GM18861 (cell line): ENCODE measurements around the gene INTS3.
"Not testable (repeated sequence)": the region's sequence is repeated elsewhere in the genome, so short reads cannot be mapped to it uniquely, and the experiment has no call there.

Source experiments
- ATAC-seq: cut with Tn5 transposase; IDR thresholded peaks from one replicate; pipeline ENCODE4 v1.9.1; 2021; ENCODE audit not compliant: unreplicated experiment

Gene INTS3

DNA sequence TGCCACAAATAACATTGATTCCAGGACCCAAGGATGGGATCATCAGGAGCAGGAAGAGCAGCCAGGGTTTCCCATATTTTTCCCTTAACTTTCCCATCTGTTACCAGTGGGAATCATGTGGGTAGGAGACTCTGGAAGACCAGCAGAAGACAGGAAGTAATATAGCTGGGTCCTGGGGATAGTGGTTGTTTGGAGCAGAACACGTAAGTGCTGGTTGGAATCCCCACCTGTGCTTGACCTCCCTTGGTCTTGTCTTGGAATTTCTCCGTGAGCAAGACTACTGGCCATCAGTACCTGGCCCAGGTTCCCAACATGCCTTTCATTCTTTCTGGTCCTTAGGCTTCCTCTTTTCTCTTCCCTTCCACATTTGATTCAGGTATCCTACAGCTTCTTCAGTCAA, 26.4 kb downstream of the INTS3 start:
- ATAC-seq = no peak

DNA sequence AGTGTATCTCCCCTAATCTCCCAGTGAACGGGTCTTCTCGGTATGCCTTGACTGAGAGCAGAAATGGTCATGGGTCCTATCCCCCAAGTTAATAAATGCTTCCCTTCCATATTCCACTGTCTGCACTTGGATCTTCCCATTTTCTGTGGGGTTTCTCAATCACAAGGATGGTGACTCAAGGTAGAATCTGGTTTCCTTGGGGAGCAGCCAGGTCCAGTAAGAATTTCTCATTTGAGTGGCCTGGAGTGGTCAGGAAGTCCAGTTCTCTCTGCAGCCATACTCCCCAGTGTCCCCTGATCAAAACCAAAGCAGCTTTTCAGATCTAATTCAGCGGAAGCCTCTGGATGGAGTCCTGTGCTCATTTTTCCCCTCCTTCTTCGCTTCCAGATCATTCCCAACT, 32.6 kb downstream of the INTS3 start:
- ATAC-seq = no peak

- ATAC-seq = no peak
Observed at GRCh38 chr1:153763365-153764225, 35.7 kb downstream of the INTS3 start.

- ATAC-seq = no peak
Observed at GRCh38 chr1:153764310-153764709, 36.5 kb downstream of the INTS3 start.

DNA sequence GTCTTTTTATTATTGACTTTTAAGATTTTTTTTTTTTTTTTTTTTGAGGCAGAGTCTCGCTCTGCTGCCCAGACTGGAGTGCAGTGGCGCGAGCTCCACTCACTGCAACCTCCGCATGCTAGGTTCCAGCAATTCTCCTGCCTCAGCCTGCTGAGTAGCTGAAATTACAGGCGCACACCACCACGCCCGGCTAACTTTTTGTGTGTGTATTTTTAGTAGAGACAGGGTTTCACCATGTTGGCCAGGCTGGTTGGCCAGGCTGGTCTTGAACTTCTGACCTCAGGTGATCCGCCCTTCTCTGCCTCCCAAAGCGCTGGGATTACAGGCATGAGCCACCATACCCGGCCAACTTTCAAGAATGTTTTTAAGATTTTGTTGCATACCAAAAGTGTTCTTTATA, 38.8 kb downstream of the INTS3 start:
- not testable (repeated sequence) for ATAC-seq

GRCh38 chr1:153767519-153767918, 39.7 kb downstream of the INTS3 start:
- no peak for ATAC-seq

DNA sequence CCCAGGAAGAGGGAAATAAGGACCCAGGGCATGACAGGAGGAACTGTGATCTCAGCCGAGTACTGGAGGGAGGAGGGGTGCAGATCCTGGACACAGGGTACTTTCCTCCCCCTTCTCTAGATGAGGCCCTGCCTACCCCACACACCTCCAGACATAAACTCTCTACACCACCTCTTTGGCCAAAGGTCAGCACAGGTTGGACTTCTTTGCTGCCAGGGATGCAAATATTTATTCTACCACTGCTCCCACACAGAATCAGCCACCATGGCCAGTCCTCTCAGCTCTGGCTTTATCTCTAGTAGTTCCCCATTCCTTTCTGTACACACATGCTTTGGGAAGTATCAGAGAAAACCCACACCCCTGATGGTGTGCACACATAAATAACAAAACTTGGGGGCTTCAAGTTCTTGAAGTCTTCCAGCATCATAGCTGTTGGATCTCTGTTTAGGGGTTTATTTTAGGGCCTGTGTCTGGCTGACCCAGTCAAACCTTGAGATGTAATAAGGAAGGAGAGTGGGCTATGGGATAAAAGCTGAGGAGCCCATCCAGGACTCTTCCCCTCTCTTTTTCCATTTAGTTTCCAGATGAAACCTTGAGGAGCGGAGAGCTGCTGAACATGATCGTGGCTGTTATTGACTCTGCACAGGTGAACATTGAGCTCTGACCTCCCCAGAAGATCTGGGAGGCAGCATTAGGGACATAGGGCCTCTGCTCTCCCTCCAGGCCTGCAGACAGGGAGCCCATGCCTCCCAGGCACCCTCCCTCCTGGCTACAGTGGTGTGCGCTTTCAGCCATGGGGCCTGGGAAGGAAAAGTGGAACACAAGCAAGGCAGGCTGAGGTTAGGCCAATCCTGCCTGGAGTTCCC, 40.7 kb downstream of the INTS3 start:
- ATAC-seq = no peak

GRCh38 chr1:153769221-153769620, 41.4 kb downstream of the INTS3 start:
- ATAC-seq = no peak

DNA sequence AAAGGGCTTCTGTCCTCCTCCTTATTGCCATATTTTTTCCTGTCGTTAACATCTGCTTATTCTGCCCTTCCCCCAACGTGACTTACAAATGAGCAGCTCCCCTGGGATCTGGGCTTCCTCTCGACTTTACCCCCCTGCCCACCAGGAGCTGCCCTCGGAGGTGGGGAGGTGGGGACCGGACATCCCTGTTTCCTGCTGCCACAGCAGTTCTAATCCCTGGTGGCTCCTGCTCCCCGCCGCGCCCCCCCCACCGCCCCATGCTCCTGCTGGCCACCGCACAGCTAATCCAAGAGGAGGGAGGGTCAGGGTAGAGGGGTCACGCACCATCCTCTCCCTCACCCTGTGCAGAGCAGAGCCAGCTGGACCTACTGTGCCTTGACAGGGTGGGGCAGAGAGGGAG, 42.9 kb downstream of the INTS3 start:
- ATAC-seq = no peak

- no peak for ATAC-seq
Observed at GRCh38 chr1:153771261-153771660, 43.4 kb downstream of the INTS3 start.

GRCh38 chr1:153771841-153772593, 44.2 kb downstream of the INTS3 start:
- ATAC-seq = no peak

GRCh38 chr1:153773096-153773921, 45.5 kb downstream of the INTS3 start:
- ATAC-seq = no peak

- no peak for ATAC-seq
Observed at GRCh38 chr1:153774026-153774595, 46.3 kb downstream of the INTS3 start.

DNA sequence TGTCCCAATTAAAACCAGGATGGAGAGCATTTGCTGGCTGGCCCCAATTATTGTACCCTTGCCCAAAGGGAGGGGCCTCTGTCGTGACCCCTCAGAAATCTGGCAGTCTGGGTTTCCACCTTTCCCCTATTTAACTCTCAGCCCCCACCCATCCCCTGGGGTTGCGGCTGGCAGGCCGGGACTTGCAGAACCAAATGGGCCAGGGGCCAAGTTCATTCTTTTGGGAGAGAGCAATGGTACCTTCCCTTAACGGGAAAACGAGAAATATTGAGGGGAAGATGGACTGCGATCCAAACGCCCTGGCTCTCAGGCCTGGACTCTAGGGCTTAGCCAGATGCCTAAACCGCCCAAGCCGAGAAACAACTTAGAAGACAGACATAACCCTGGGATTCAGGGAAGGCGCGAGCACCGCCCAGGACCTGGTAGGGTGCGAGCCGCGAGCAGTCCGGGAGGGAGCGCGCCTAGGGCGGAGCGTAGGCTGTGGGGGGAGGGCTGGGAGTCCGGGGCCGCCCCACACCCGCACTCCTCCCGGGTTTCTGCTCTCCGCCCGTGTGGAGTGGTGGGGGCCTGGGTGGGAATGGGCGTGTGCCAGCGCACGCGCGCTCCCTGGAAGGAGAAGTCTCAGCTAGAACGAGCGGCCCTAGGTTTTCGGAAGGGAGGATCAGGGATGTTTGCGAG, 47.1 kb downstream of the INTS3 start, which contains the start of gene SLC27A3:
SLC27A3 (plus strand) TSS at position 628 of the 678 bp plus-strand sequence. CDS start 91 bp downstream, outside the sequence.
- ATAC-seq = peak; percentile 6

DNA sequence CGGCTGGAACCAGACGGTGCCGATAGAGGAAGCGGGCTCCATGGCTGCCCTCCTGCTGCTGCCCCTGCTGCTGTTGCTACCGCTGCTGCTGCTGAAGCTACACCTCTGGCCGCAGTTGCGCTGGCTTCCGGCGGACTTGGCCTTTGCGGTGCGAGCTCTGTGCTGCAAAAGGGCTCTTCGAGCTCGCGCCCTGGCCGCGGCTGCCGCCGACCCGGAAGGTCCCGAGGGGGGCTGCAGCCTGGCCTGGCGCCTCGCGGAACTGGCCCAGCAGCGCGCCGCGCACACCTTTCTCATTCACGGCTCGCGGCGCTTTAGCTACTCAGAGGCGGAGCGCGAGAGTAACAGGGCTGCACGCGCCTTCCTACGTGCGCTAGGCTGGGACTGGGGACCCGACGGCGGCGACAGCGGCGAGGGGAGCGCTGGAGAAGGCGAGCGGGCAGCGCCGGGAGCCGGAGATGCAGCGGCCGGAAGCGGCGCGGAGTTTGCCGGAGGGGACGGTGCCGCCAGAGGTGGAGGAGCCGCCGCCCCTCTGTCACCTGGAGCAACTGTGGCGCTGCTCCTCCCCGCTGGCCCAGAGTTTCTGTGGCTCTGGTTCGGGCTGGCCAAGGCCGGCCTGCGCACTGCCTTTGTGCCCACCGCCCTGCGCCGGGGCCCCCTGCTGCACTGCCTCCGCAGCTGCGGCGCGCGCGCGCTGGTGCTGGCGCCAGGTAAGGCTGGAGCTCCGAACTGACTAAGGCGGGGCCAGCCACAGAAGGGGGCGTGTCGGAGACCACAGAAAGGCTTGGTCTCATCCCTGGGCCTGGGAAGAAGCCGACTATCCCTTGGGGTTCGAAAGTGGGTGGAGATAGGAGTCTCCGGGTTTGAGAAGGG, 47.8 kb downstream of the INTS3 start:
- ATAC-seq = peak; percentile 49

- ATAC-seq = no peak
Observed at GRCh38 chr1:153776352-153776751, 48.5 kb downstream of the INTS3 start.

DNA sequence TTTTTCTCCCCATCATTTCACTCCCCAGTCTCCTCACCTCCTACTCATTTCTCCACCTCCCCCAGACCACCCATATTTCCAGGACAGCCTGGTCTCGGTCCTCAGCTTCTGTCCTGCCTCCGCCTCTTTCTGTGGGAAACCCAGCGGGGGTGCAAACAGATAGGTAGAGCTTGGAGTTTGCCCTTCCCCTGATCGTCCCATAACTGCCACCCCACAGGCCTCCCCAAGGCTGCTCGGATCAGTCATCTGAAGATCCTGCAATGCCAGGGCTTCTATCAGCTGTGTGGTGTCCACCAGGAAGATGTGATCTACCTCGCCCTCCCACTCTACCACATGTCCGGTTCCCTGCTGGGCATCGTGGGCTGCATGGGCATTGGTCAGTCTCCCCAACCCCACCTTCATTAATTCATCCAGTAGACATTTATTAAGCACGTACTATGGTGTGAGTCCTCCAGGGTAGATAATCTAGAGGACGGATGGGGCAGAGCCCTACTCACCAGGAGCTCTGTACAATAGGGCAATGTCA, 49.1 kb downstream of the INTS3 start:
- ATAC-seq = no peak

DNA sequence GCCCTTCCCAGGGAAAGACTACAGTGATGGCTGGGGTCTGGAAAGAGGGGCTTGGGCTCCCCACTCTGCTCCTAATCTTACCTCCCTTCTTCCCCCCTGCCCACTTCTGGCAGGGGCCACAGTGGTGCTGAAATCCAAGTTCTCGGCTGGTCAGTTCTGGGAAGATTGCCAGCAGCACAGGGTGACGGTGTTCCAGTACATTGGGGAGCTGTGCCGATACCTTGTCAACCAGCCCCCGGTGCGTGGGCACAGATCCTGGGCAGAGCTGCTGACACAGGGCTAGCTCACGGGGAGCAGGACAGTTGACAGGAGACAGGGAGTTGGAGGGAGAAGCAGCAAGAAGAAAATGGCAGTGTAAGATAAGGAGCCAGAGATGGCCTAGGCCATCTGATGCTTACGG, 49.8 kb downstream of the INTS3 start:
- no peak for ATAC-seq
